ENCODE data around the gene HRH1. TPM values are rescaled to one million over a fixed set of nuclear protein-coding genes. Genes with fewer than 3 reads are reported as not detected.

HRH1 gene
- total and polyA plus RNA-seq, 4 donors, result 2.3 to 8.3 (median 4.6) TPM

GRCh38 chr3:11269007-11269406 lies 114.7 kb downstream of the HRH1 start:
- Histone ChIP-seq H3K4me1 (ENCODE audit: control insufficient read depth in 5 of 5, insufficient read depth in 5 of 5, low read length in 5 of 5) (peaks cover 0 to 10% (median 0%) of the 10 kb centered on the region in 5 donors), H3K9me3 (ENCODE audit: control insufficient read depth in 4 of 4, insufficient read depth in 3 of 4, low read length in 3 of 4) (no peaks in the 10 kb centered on the region), H3K9ac (ENCODE audit: insufficient read depth in 1 of 2, low read length in 2 of 2) (no peak overlapping the region), H3K4me3 (no peak overlapping the region), H3K36me3 (ENCODE audit: control insufficient read depth in 4 of 4, insufficient read depth in 4 of 4, low read length in 4 of 4) (no peaks in the 10 kb centered on the region), H3K27ac (ENCODE audit: low read depth in 1 of 2, low read length in 1 of 2) (no peak overlapping the region), H3K27me3 (ENCODE audit: control insufficient read depth in 3 of 3, insufficient read depth in 3 of 3, low read length in 2 of 3) (peaks cover 0 to 8% (median 0%) of the 10 kb centered on the region in 3 donors)
- TF ChIP-seq CTCF (IDR thresholded peaks at IDR 0.05; ENCODE audit: control extremely low read depth, extremely low read depth), result no peak
- ATAC-seq (ENCODE audit: insufficient read depth, low FRiP score), result no peak
- no peak for DNase-seq
- WGBS, 2 donors, result 91 to 95% methylated on average over 9 of the region's 9 CpGs

- ATAC-seq (ENCODE audit: insufficient read depth, low FRiP score) (peak; percentile 94), DNase-seq (peak; percentile 97 to 99 (median 98))
- Histone ChIP-seq H3K27me3 (ENCODE audit: control insufficient read depth in 3 of 3, insufficient read depth in 3 of 3, low read length in 2 of 3) (peaks cover 0 to 3% (median 0%) of the 10 kb centered on the region in 3 donors), H3K9ac (ENCODE audit: insufficient read depth in 1 of 2, low read length in 2 of 2) (peak within 1 kb of the TSS; percentile 69 to 88), H3K27ac (ENCODE audit: low read depth in 1 of 2, low read length in 1 of 2) (peak within 1 kb of the TSS; percentile 73 to 97), H3K9me3 (ENCODE audit: control insufficient read depth in 4 of 4, insufficient read depth in 3 of 4, low read length in 3 of 4) (no peaks in the 10 kb centered on the region), H3K4me1 (ENCODE audit: control insufficient read depth in 5 of 5, insufficient read depth in 5 of 5, low read length in 5 of 5) (peaks cover 0 to 10% (median 0%) of the 10 kb centered on the region in 5 donors), H3K4me3 (peak within 1 kb of the TSS; percentile 82), H3K36me3 (ENCODE audit: control insufficient read depth in 4 of 4, insufficient read depth in 4 of 4, low read length in 4 of 4) (peaks cover 0 to 3% (median under 1%) of the 10 kb centered on the region in 4 donors)
- TF ChIP-seq CTCF (IDR thresholded peaks at IDR 0.05; ENCODE audit: control extremely low read depth, extremely low read depth), result no peak
- 2% methylated on average over 51 of the region's 51 CpGs for WGBS, 2 donors
Observed at GRCh38 chr3:11271986-11272904, 118.0 kb downstream of the HRH1 start, which contains the start of gene ATG7. ATG7 (plus strand) TSS chr3:11272397; CDS start chr3:11298696, 26,299 bp downstream.

- Histone ChIP-seq H3K36me3 (ENCODE audit: control insufficient read depth in 4 of 4, insufficient read depth in 4 of 4, low read length in 4 of 4) (peaks cover 0 to 3% (median under 1%) of the 10 kb centered on the region in 4 donors), H3K27ac (ENCODE audit: low read depth in 1 of 2, low read length in 1 of 2) (peak overlapping the region in 1 of 2 donors; percentile 97), H3K4me3 (peak overlapping the region; percentile 82), H3K4me1 (ENCODE audit: control insufficient read depth in 5 of 5, insufficient read depth in 5 of 5, low read length in 5 of 5) (peaks cover 0 to 10% (median 0%) of the 10 kb centered on the region in 5 donors), H3K9ac (ENCODE audit: insufficient read depth in 1 of 2, low read length in 2 of 2) (peak overlapping the region; percentile 69 to 88), H3K27me3 (ENCODE audit: control insufficient read depth in 3 of 3, insufficient read depth in 3 of 3, low read length in 2 of 3) (no peaks in the 10 kb centered on the region), H3K9me3 (ENCODE audit: control insufficient read depth in 4 of 4, insufficient read depth in 3 of 4, low read length in 3 of 4) (no peaks in the 10 kb centered on the region)
- ATAC-seq (ENCODE audit: insufficient read depth, low FRiP score) (no peak), DNase-seq (no peak)
- 1 to 3% methylated on average over 9 of the region's 9 CpGs for WGBS, 2 donors
- no peak for TF ChIP-seq CTCF (IDR thresholded peaks at IDR 0.05; ENCODE audit: control extremely low read depth, extremely low read depth)
Observed at GRCh38 chr3:11272906-11273574, 118.7 kb downstream of the HRH1 start.
